ENCODE measurements around the gene CTXND1. TPM values are rescaled to one million over a fixed set of nuclear protein-coding genes. Genes with fewer than 3 reads are reported as not detected.

The CTXND1 gene
- total and polyA plus RNA-seq, 2 of the 8 experiments (the other 6 are each of a cell fraction or from before 2014, with no cell fraction given): 0.03 TPM; not detected in 1

DNA sequence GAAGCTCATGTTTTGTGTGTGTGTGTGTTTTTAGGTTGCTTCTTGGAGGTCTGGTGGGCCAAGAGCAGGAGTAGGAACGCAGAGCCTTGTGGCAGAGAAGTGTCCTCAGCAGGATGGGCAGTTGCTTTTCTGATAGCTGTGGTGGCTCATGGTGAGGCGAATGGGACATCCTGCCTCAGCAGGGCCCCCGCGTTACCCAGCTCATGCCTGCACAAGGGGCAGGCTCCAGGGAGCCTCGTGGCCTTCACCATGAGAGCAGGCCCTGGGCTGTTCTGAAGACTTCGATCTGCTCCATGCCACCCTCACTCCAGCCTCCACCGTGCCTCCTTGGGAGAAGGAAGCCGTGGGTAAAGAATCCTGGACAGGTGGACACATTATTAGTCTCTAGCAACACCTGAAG is 33.4 kb upstream of the CTXND1 start:
- WGBS, 2 experiments (ENCODE audit: extremely low coverage in 1 of 2, insufficient coverage in 1 of 2, insufficient read length in 1 of 2, insufficient replicate concordance in 2 of 2, low coverage in 1 of 2, low lambda C conversion rate in 2 of 2, missing lambda C conversion rate in 1 of 2): 88% methylated on average over 8 of the region's 8 CpGs; no CpG with 5 or more reads in 1 of the 2 experiments
- no peak overlapping the region for H2AFZ ChIP-seq (ENCODE audit: low read length)
- no peak overlapping the region for H2BK12ac ChIP-seq (ENCODE audit: low read depth, low read length)
- ChIA-PET CTCF (ENCODE audit: partially characterized antibody) (interaction anchor here (1.0 kb wide), 1 partner anchor 22 kb away, joined by 3 read pairs; no protein-coding TSS in a partner anchor), POLR2A (ENCODE audit: partially characterized antibody) (no interaction called here)
- no peaks in the 10 kb centered on the region for H3K79me1 ChIP-seq (ENCODE audit: low read depth, low read length)
- no peak overlapping the region for H2BK5ac ChIP-seq (ENCODE audit: low read depth, low read length)
- H3K27ac ChIP-seq (ENCODE audit: low read depth, low read length): no peak overlapping the region
- no peak overlapping the region for H3K4me2 ChIP-seq (ENCODE audit: insufficient read depth in 1 of 2, low read depth in 2 of 2, low read length in 2 of 2)
- no peak overlapping the region for H2BK15ac ChIP-seq (ENCODE audit: low read length)
- DNase-seq (ENCODE audit: low read depth in 1 of 2, low spot score in 2 of 2) (no peak), FAIRE-seq (no peak)
- no peaks in the 10 kb centered on the region for H3K9me3 ChIP-seq (ENCODE audit: insufficient read depth in 2 of 2, low read depth in 1 of 2, low read length in 1 of 2)
- H4K8ac ChIP-seq (ENCODE audit: extremely low read depth, insufficient read depth, low read length): no peak overlapping the region
- H4K5ac ChIP-seq (ENCODE audit: insufficient read length, low read depth, low read length): no peak overlapping the region
- H3K18ac ChIP-seq (ENCODE audit: extremely low read depth, low read length): no peak overlapping the region
- no peak overlapping the region for H3K14ac ChIP-seq (ENCODE audit: insufficient read length)
- no peak overlapping the region for H2BK20ac ChIP-seq (ENCODE audit: low read length)
- no peaks in the 10 kb centered on the region for H3K79me2 ChIP-seq (ENCODE audit: control insufficient read depth in 1 of 2, insufficient read depth in 2 of 2, low read length in 2 of 2)
- peaks cover 0 to 3% (median 0%) of the 10 kb centered on the region in 4 experiments; a peak in 1 of 7 replicates for H3K4me1 ChIP-seq (replicated peaks in 1 of 4; ENCODE audit: control insufficient read depth in 3 of 4, insufficient read depth in 4 of 4, low read length in 3 of 4)
- no peak for TF ChIP-seq ATF2 (IDR thresholded peaks at IDR 0.05; ENCODE audit: low read length)
- no peak for TF ChIP-seq NANOG (IDR thresholded peaks at IDR 0.05; ENCODE audit: insufficient read depth, low read depth, low read length, poor library complexity, severe bottlenecking)
- TF ChIP-seq SP4 (IDR thresholded peaks at IDR 0.05; ENCODE audit: low read length): no peak
- no peak for TF ChIP-seq SAP30 (IDR thresholded peaks at IDR 0.05; ENCODE audit: insufficient read depth, insufficient replicate concordance, low read length)
- no peak overlapping the region for H3K4ac ChIP-seq (replicated peaks; ENCODE audit: insufficient read length, low read depth, low read length)
- no peak overlapping the region for H3K23ac ChIP-seq (ENCODE audit: insufficient read length)
- H4K91ac ChIP-seq (replicated peaks; ENCODE audit: insufficient read length, low read length): no peak overlapping the region
- no peaks in the 10 kb centered on the region for H3K36me3 ChIP-seq (ENCODE audit: control insufficient read depth in 2 of 4, insufficient read depth in 4 of 4, low read length in 3 of 4)
- H3K23me2 ChIP-seq (ENCODE audit: low read depth, low read length): no peaks in the 10 kb centered on the region
- no peak overlapping the region for H3K4me3 ChIP-seq (ENCODE audit: extremely low read depth in 1 of 4, insufficient read depth in 2 of 4, low read depth in 3 of 4, low read length in 4 of 4)
- H4K20me1 ChIP-seq (replicated peaks in 1 of 2; ENCODE audit: control insufficient read depth in 1 of 2, insufficient read depth in 2 of 2, low read length in 2 of 2): no peaks in the 10 kb centered on the region
- no peaks in the 10 kb centered on the region for H3K27me3 ChIP-seq (replicated peaks in 1 of 4; ENCODE audit: control insufficient read depth in 3 of 4, extremely low read depth in 1 of 4, insufficient read depth in 3 of 4, low read length in 3 of 4)
- no peak overlapping the region for H3K9ac ChIP-seq (replicated peaks in 1 of 4; ENCODE audit: extremely low read depth in 1 of 4, low read depth in 3 of 4, low read length in 3 of 4)
- H3K56ac ChIP-seq (replicated peaks; ENCODE audit: insufficient read length, low read depth, low read length): no peak overlapping the region
- H2AK5ac ChIP-seq (ENCODE audit: low read depth, low read length): no peak overlapping the region
- no peak overlapping the region for H2BK120ac ChIP-seq (replicated peaks; ENCODE audit: low read depth, low read length)

Data from H1 (cell line).